Coronary artery (tissue), 2 donors: ENCODE measurements around the gene NR3C2.

ENCODE experiments used
- DNase-seq: peaks from one replicate; pipeline ENCODE4 v3.0.0-alpha.2; 2017; ENCODE audit warnings: low spot score
- H3K27ac ChIP-seq, 2 donors: fragments of 200-600 bp; sonication (generic); one replicate each; pipeline ENCODE4 v1.5.1; 2016 to 2019
- H3K4me3 ChIP-seq: fragments of 200-600 bp; sonication (generic); 2 replicates; pipeline ENCODE4 v1.5.1; 2016; ENCODE audit warnings: mild to moderate bottlenecking, moderate library complexity
- CTCF ChIP-seq: fragments of 200-600 bp; sonication (generic); IDR thresholded peaks from one replicate; pipeline ENCODE4 v1.5.1; 2019; ENCODE audit warnings: antibody characterized with exemption

Gene NR3C2

GRCh38 chr4:148114436-148114835, 327.8 kb downstream of the NR3C2 start:
- H3K27ac ChIP-seq, result no peak overlapping the region
- DNase-seq, result no peak
- TF ChIP-seq CTCF, result no peak
- H3K4me3 ChIP-seq, result no peak overlapping the region

- Histone ChIP-seq H3K27ac (no peak overlapping the region), H3K4me3 (no peak overlapping the region)
- DNase-seq, result no peak
- no peak for TF ChIP-seq CTCF
These were observed 329.8 kb downstream of the NR3C2 start for GRCh38 chr4:148112231-148112982.

GRCh38 chr4:148110169-148110568, 332.0 kb downstream of the NR3C2 start:
- DNase-seq, result no peak
- H3K27ac ChIP-seq, result no peak overlapping the region
- no peak for TF ChIP-seq CTCF
- H3K4me3 ChIP-seq, result no peak overlapping the region

- Histone ChIP-seq H3K4me3 (no peak overlapping the region), H3K27ac (no peak overlapping the region)
- TF ChIP-seq CTCF, result no peak
- DNase-seq, result no peak
These were observed 333.0 kb downstream of the NR3C2 start for GRCh38 chr4:148109216-148109615.

GRCh38 chr4:148108766-148109165, 333.4 kb downstream of the NR3C2 start:
- H3K4me3 ChIP-seq, result no peak overlapping the region
- no peak for DNase-seq
- no peak for TF ChIP-seq CTCF

GRCh38 chr4:148103597-148104355, 338.4 kb downstream of the NR3C2 start:
- Histone ChIP-seq H3K4me3 (no peak overlapping the region), H3K27ac (no peak overlapping the region)
- DNase-seq, result no peak
- no peak for TF ChIP-seq CTCF

More at GRCh38 chr4:148108766-148109165, 333.4 kb downstream of the NR3C2 start:
- H3K27ac ChIP-seq, result no peak overlapping the region

- Histone ChIP-seq H3K27ac (no peak overlapping the region), H3K4me3 (no peak overlapping the region)
- TF ChIP-seq CTCF, result no peak
- DNase-seq, result no peak
These were observed 340.4 kb downstream of the NR3C2 start for GRCh38 chr4:148101790-148102189.
